SK-N-SH (cell line): Measurements from ENCODE around the gene CDC6. TPM values are rescaled to one million over a fixed set of nuclear protein-coding genes. Genes with fewer than 3 reads are reported as not detected.

Experiments
- CTCF ChIA-PET: fragments of 300-600, 350-600 bp; formaldehyde crosslinking; extraction: SDS; loops from one replicate; lab custom pipeline; 2021; lab: Yijun Ruan, JAX
- POLR2A ChIA-PET: fragments of 350-600 bp; sonication (Branson Sonifier 250); formaldehyde crosslinking; extraction: SDS; loops from one replicate; lab custom pipeline; 2020; ENCODE audit warnings: antibody characterized with exemption, inconsistent platforms; lab: Yijun Ruan, JAX
- DNase-seq: peaks from one replicate; pipeline ENCODE4 v3.0.0; 2012
- H2AFZ ChIP-seq: fragments of 200-600 bp; sonication (generic); 2 replicates; pipeline ENCODE4 v1.8.1; 2016; ENCODE audit warnings: antibody characterized with exemption, mild to moderate bottlenecking, low read depth
- H3F3A ChIP-seq: fragments of 200-600 bp; sonication (generic); replicated peaks from 2 replicates; pipeline ENCODE3; 2016; ENCODE audit warnings: antibody characterized with exemption, mild to moderate bottlenecking; ENCODE audit not compliant: insufficient read depth
- H3K27ac ChIP-seq, 2 experiments: fragments of 200-500 bp in 1 of 2; fragments of 200-600 bp in 1 of 2; sonication (Bioruptor generic) in 1 of 2; sonication (generic), shearing (Covaris generic) in 1 of 2; 2 replicates each; pipeline versions ENCODE4 v1.5.1 to v1.6.1; 2014 to 2016; ENCODE audit warnings: low read depth in 2 of 2, inconsistent platforms in 1 of 2, low read length in 1 of 2, mild to moderate bottlenecking in 1 of 2, mixed read lengths in 1 of 2
- H3K27me3 ChIP-seq: fragments of 200-600 bp; sonication (generic), shearing (Covaris generic); 2 replicates; pipeline ENCODE4 v1.6.1; 2016; ENCODE audit warnings: mixed run types; ENCODE audit not compliant: insufficient read depth
- H3K36me3 ChIP-seq, 2 experiments: fragments of 200-500 bp in 1 of 2; fragments of 200-600 bp in 1 of 2; sonication (Bioruptor generic) in 1 of 2; sonication (generic) in 1 of 2; replicated peaks in 1 of 2; 2 replicates each; pipeline versions ENCODE3 to v1.5.1; 2014 to 2016; ENCODE audit warnings: low read length in 1 of 2, mild to moderate bottlenecking in 1 of 2; ENCODE audit not compliant: insufficient read depth in 2 of 2, control insufficient read depth in 1 of 2
- H3K4me1 ChIP-seq, 2 experiments: fragments of 200-500 bp in 1 of 2; fragments of 200-600 bp in 1 of 2; sonication (Bioruptor generic) in 1 of 2; sonication (generic), shearing (Covaris generic) in 1 of 2; 2 replicates each; pipeline versions ENCODE4 v1.5.1 to v1.6.1; 2014 to 2016; ENCODE audit warnings: low read depth in 1 of 2, low read length in 1 of 2, mixed run types in 1 of 2; ENCODE audit not compliant: insufficient read depth in 2 of 2, control insufficient read depth in 1 of 2
- H3K4me2 ChIP-seq: fragments of 200-600 bp; sonication (generic), shearing (Covaris generic); 2 replicates; pipeline ENCODE4 v1.6.1; 2017; ENCODE audit warnings: mixed run types
- H3K4me3 ChIP-seq, 2 experiments: fragments of 200-500 bp in 1 of 2; fragments of 200-600 bp in 1 of 2; sonication (Bioruptor generic) in 1 of 2; sonication (generic), shearing (Covaris generic) in 1 of 2; 2 replicates each; pipeline versions ENCODE4 v1.5.1 to v1.8.1; 2014 to 2016; ENCODE audit warnings: low read depth in 2 of 2, inconsistent platforms in 1 of 2, low read length in 1 of 2, mild to moderate bottlenecking in 1 of 2, mixed read lengths in 1 of 2, moderate library complexity in 1 of 2
- H3K79me2 ChIP-seq: fragments of 200-600 bp; sonication (generic); 2 replicates; pipeline ENCODE4 v1.8.1; 2017; ENCODE audit warnings: mild to moderate bottlenecking; ENCODE audit not compliant: insufficient read depth
- H3K9ac ChIP-seq: fragments of 200-600 bp; sonication (generic); 2 replicates; pipeline ENCODE4 v1.6.1; 2017; ENCODE audit warnings: mixed run types
- H3K9me2 ChIP-seq: fragments of 200-600 bp; sonication (generic); 2 replicates; pipeline ENCODE4 v1.6.1; 2017; ENCODE audit warnings: mixed run types
- H3K9me3 ChIP-seq: fragments of 200-600 bp; sonication (generic); 2 replicates; pipeline ENCODE4 v1.6.1; 2017; ENCODE audit warnings: mixed run types, mild to moderate bottlenecking, moderate library complexity
- H4K20me1 ChIP-seq: fragments of 200-600 bp; sonication (generic); 2 replicates; pipeline ENCODE4 v1.6.1; 2017; ENCODE audit warnings: mild to moderate bottlenecking, mixed run types; ENCODE audit not compliant: insufficient read depth
- CTCF ChIP-seq: fragments of 200-600 bp; sonication (generic); IDR thresholded peaks from 2 replicates; pipeline ENCODE4 v1.6.1; 2017; ENCODE audit warnings: antibody characterized with exemption, mild to moderate bottlenecking, moderate library complexity
- EP300 ChIP-seq, 2 experiments: IDR thresholded peaks; 2 replicates each; pipeline versions ENCODE4 v1.4.0 to v1.6.1; 2012; ENCODE audit warnings: borderline replicate concordance in 1 of 2, low read depth in 1 of 2, low read length in 1 of 2
- EZH2phosphoT487 ChIP-seq: fragments of 200-600 bp; sonication (generic); IDR thresholded peaks from 2 replicates; pipeline ENCODE4 v1.6.1; 2017; ENCODE audit warnings: low read depth, mixed run types, mild to moderate bottlenecking, antibody characterized with exemption, moderate library complexity, borderline replicate concordance
- FOSL2 ChIP-seq: IDR thresholded peaks from 2 replicates; pipeline ENCODE4 v1.4.0; 2012; ENCODE audit warnings: low read depth, mild to moderate bottlenecking, moderate library complexity, borderline replicate concordance
- IRF3 ChIP-seq: fragments of 150-350 bp; IDR thresholded peaks from 2 replicates; pipeline ENCODE4 v1.6.1; 2016; ENCODE audit warnings: mild to moderate bottlenecking, low read depth, low read length
- NFIC ChIP-seq: IDR thresholded peaks from 2 replicates; pipeline ENCODE4 v1.4.0; 2012; ENCODE audit warnings: borderline replicate concordance
- PBX3 ChIP-seq: IDR thresholded peaks from 2 replicates; pipeline ENCODE4; 2012
- TCF12 ChIP-seq: IDR thresholded peaks from 2 replicates; pipeline ENCODE4 v1.4.0; 2012
- TEAD4 ChIP-seq: IDR thresholded peaks from 2 replicates; pipeline ENCODE4 v1.4.0; 2012; ENCODE audit warnings: mild to moderate bottlenecking, borderline replicate concordance; ENCODE audit not compliant: insufficient read depth
- YY1 ChIP-seq: IDR thresholded peaks from 2 replicates; pipeline ENCODE4 v1.4.0; 2012; ENCODE audit warnings: low read depth, mild to moderate bottlenecking
- WGBS: methylation state at CpG from one replicate; pipeline ENCODE4 v1.1.6; 2017; ENCODE audit warnings: low lambda C conversion rate; 5-methylcytosine and 5-hydroxymethylcytosine counted together
- polyA plus RNA-seq, 3 experiments: library from polyadenylated mRNA; depleted of rRNA; stranded (reverse); fragments of >200 nt; gene quantifications; 2 replicates each; pipeline ENCODE4 v1.2.3, GENCODE V29; 2012

The CDC6 gene
- polyA plus RNA-seq, 1 of the 3 experiments (the other 2 are of a cell fraction), result 12.7 TPM

GRCh38 chr17:40284085-40284713 lies 3.5 kb upstream of the CDC6 start:
- no peaks in the 10 kb centered on the region for H3K9me3 ChIP-seq
- no peaks in the 10 kb centered on the region for H4K20me1 ChIP-seq
- H3K4me1 ChIP-seq, result peaks cover 5 to 11% of the 10 kb centered on the region in 2 experiments; a peak in 3 of 4 replicates
- CTCF ChIA-PET, result interaction anchor here (0.6 to 2.3 kb wide), 7 partner anchors 10 to 835 kb away, joined by 3 to 9 read pairs (median 4); no protein-coding TSS in a partner anchor
- no peaks in the 10 kb centered on the region for H3K9me2 ChIP-seq
- TF ChIP-seq TEAD4 (no peak), EP300 (IDR thresholded peaks at IDR 0.05; ENCODE audit: borderline replicate concordance in 1 of 2, low read depth in 1 of 2, low read length in 1 of 2) (no peak), YY1 (no peak), TCF12 (peak; percentile 33; the same call in 1 of the 2 replicates), IRF3 (no peak), EZH2phosphoT487 (no peak), CTCF (peak; percentile 42; the same call in 1 of the 2 replicates)
- peak overlapping the region; percentile 63 for H3K4me2 ChIP-seq
- POLR2A ChIA-PET, result no interaction called here
- no peak overlapping the region for H2AFZ ChIP-seq
- DNase-seq, result no peak
- H3F3A ChIP-seq, result peaks cover 38% of the 10 kb centered on the region
- H3K9ac ChIP-seq, result peak overlapping the region; percentile 38
- H3K36me3 ChIP-seq, result peaks cover 17 to 26% of the 10 kb centered on the region in 2 experiments
- no peaks in the 10 kb centered on the region for H3K27me3 ChIP-seq
- peaks cover 7% of the 10 kb centered on the region for H3K79me2 ChIP-seq
- peak overlapping the region; percentile 4 to 78; a peak in 3 of 4 replicates for H3K27ac ChIP-seq
- WGBS, result 17% methylated on average over 2 of the region's 2 CpGs
- peak overlapping the region; percentile 13 to 29; a peak in 2 of 4 replicates for H3K4me3 ChIP-seq

GRCh38 chr17:40286473-40286872 lies 1.2 kb upstream of the CDC6 start:
- POLR2A ChIA-PET, result no interaction called here
- CTCF ChIA-PET, result interaction anchor here (1.5 kb wide), 1 partner anchor 95 kb away, joined by 8 read pairs; no protein-coding TSS in a partner anchor

More at GRCh38 chr17:40286473-40286872, 1.2 kb upstream of the CDC6 start:
- 94% methylated on average over 2 of the region's 2 CpGs for WGBS
- H3K4me2 ChIP-seq, result no peak overlapping the region
- no peak for TF ChIP-seq NFIC
- no peak for TF ChIP-seq PBX3
- TF ChIP-seq FOSL2, result no peak
- no peak for TF ChIP-seq TEAD4
- no peaks in the 10 kb centered on the region for H3K27me3 ChIP-seq
- H3K4me3 ChIP-seq, result no peak overlapping the region
- peaks cover 38% of the 10 kb centered on the region for H3F3A ChIP-seq
- no peaks in the 10 kb centered on the region for H4K20me1 ChIP-seq
- no peak for DNase-seq
- peaks cover 7 to 11% of the 10 kb centered on the region in 2 experiments; a peak in 3 of 4 replicates for H3K4me1 ChIP-seq
- H2AFZ ChIP-seq, result no peak overlapping the region
- H3K79me2 ChIP-seq, result peaks cover 25% of the 10 kb centered on the region
- H3K9me2 ChIP-seq, result no peaks in the 10 kb centered on the region
- H3K9me3 ChIP-seq, result no peaks in the 10 kb centered on the region
- H3K9ac ChIP-seq, result no peak overlapping the region
- H3K27ac ChIP-seq, result no peak overlapping the region
- H3K36me3 ChIP-seq, result peaks cover 14 to 15% of the 10 kb centered on the region in 2 experiments
